ENCODE data around the gene TUSC1.

- TF ChIP-seq CTCF (IDR thresholded peaks at IDR 0.05) (no peak), FOSL2 (IDR thresholded peaks at IDR 0.05) (no peak), FOSL2 (CRISPR knock-in tag; IDR thresholded peaks at IDR 0.05) (no peak), MYC (IDR thresholded peaks at IDR 0.05; ENCODE audit: borderline replicate concordance, low read length) (no peak), EP300 (IDR thresholded peaks at IDR 0.05) (no peak), BHLHE40 (IDR thresholded peaks at IDR 0.05; ENCODE audit: low read depth, low read length) (no peak), HDAC2 (IDR thresholded peaks at IDR 0.05) (no peak), RCOR1 (IDR thresholded peaks at IDR 0.05; ENCODE audit: low read depth, low read length) (no peak), MAX (IDR thresholded peaks at IDR 0.05) (no peak), RNF2 (IDR thresholded peaks at IDR 0.05; ENCODE audit: borderline replicate concordance, low read depth) (no peak), HEYL (CRISPR knock-in tag; IDR thresholded peaks at IDR 0.05) (no peak), MAFK (IDR thresholded peaks at IDR 0.05; ENCODE audit: partially characterized antibody) (no peak), ZC3H11A (IDR thresholded peaks at IDR 0.05) (no peak), CHD2 (IDR thresholded peaks at IDR 0.05; ENCODE audit: low read length, partially characterized antibody) (no peak)
Observed at GRCh38 chr9:25658571-25658970, 19.7 kb downstream of the TUSC1 start.
